GM06990 (cell line): ENCODE data around the gene FRAT2.

Source experiments
- DNase-seq: peaks from one replicate; pipeline ENCODE4 v3.0.0-alpha.2; 2011; ENCODE audit not compliant: insufficient read length; ENCODE audit errors: extremely low read depth
- H3K27me3 ChIP-seq: replicated peaks from 2 replicates; pipeline ENCODE4 v1.6.0; 2011; ENCODE audit warnings: low read length; ENCODE audit not compliant: control insufficient read depth, insufficient read depth
- H3K36me3 ChIP-seq: 2 replicates; pipeline ENCODE4 v1.5.1; 2011; ENCODE audit warnings: low read length; ENCODE audit not compliant: control insufficient read depth, insufficient read depth
- H3K4me3 ChIP-seq: replicated peaks from 2 replicates; pipeline ENCODE4 v1.5.1; 2011; ENCODE audit warnings: low read depth, mild to moderate bottlenecking, control low read depth, low read length
- CTCF ChIP-seq: IDR thresholded peaks from 2 replicates; pipeline ENCODE4 v1.5.1; 2011; ENCODE audit warnings: low read length, control low read depth, mild to moderate bottlenecking, inconsistent platforms; ENCODE audit not compliant: insufficient read depth, poor library complexity, severe bottlenecking

Gene FRAT2

GRCh38 chr10:97360705-97361536 is 26.4 kb upstream of the FRAT2 start:
- DNase-seq: no peak
- Histone ChIP-seq H3K4me3 (no peak overlapping the region), H3K27me3 (no peaks in the 10 kb centered on the region), H3K36me3 (peaks cover 26% of the 10 kb centered on the region)
- TF ChIP-seq CTCF: no peak

DNA sequence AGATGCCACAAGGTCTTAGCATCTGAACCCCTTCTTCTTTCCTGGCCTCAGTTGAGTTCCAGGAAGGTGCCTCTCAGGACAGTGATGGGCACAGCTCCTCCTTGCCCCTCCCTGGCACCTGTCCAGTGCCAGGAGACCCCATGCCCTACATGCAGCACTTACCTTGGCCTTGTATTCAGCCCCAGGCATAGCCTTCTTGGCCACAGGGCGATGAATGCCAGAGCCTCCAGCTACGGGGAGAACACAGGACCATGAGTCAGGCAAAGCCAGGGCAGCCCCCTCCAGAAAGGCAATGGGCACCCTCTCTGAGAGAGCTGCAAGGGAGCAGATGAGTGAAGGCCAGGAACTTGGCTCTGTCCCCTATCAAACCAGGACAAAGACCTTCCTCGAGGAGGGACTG is 24.3 kb upstream of the FRAT2 start:
- Histone ChIP-seq H3K27me3 (no peaks in the 10 kb centered on the region), H3K36me3 (peaks cover 25% of the 10 kb centered on the region), H3K4me3 (no peak overlapping the region)
- no peak for TF ChIP-seq CTCF
- DNase-seq: no peak

GRCh38 chr10:97358349-97358748 is 23.8 kb upstream of the FRAT2 start:
- Histone ChIP-seq H3K4me3 (no peak overlapping the region), H3K36me3 (peaks cover 22% of the 10 kb centered on the region), H3K27me3 (no peaks in the 10 kb centered on the region)
- TF ChIP-seq CTCF: no peak
- DNase-seq: no peak

DNA sequence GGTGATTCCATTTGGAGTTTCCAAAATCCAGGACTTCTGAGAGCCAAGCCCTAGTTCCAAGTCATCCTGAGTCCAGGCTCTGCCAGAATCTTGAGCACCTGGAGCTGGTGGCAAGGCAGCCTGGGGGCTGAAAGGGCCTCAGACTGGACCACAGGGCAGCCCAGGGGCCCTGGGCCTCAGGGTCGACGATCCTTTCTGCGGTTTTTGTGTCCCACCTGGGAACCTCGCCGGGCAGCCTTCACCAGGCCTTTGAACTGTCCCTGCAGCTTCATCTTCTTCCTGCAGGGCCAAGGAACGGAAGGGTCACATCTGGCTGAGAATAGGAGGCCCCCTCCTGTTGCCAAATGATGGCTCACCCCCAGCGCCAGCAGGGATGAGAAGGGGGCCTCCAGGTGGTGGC is 22.4 kb upstream of the FRAT2 start:
- TF ChIP-seq CTCF: no peak
- Histone ChIP-seq H3K36me3 (peaks cover 17% of the 10 kb centered on the region), H3K4me3 (no peak overlapping the region), H3K27me3 (no peaks in the 10 kb centered on the region)
- DNase-seq: no peak

DNA sequence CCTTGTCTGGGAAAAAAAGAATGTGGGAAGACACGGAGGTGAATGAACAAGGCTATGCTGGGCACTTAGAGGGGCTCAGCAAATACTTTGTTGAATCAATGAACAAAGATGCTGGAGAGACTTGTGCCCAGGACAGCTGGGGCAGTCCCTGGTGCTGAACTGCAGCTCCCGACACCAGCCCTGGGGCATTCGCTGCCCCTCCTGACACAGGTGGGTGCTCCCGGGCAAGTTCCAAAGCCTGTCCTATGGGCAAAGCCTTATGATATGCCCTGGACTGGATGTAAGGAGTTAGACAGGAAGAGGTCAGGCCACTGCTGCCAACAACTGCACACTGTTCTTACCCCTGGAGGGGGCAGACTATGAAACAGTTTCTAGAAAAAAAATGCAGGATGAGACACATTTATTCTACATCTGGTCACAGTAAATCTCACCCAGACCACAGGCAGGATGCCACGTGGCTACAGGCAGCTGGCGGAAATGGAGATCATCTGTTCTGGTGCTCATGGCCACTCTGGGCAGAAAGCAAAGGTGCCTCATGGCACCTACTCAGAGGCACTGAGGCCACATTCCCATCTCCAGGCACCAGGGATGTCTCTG is 21.9 kb upstream of the FRAT2 start:
- no peak for TF ChIP-seq CTCF
- Histone ChIP-seq H3K27me3 (no peaks in the 10 kb centered on the region), H3K4me3 (no peak overlapping the region), H3K36me3 (peaks cover 17% of the 10 kb centered on the region)
- no peak for DNase-seq
